IMR-90 (cell line): ENCODE data around the gene FRY. TPM values are rescaled to one million over a fixed set of nuclear protein-coding genes. Genes with fewer than 3 reads are reported as not detected.

Experiments used
- ATAC-seq: fragments of 200-7000 bp; cut with Tn5 transposase; 2 replicates; pipeline ENCODE4 v1.9.1; 2020; ENCODE audit warnings: low read depth, mild to moderate bottlenecking, moderate library complexity
- BruUV-seq: library from RNA; stranded (reverse); fragments of 400-500 nt; replicated peaks from 2 replicates; lab custom pipeline; 2021; lab: Mats Ljungman, UMichigan
- CTCF ChIA-PET: fragments of 300-600 bp; formaldehyde crosslinking; extraction: SDS; loops from one replicate; lab custom pipeline; 2021; ENCODE audit warnings: antibody characterized with exemption; lab: Yijun Ruan, JAX
- POLR2A ChIA-PET: fragments of 300-600 bp; sonication (Branson Sonifier 250); formaldehyde crosslinking; loops from one replicate; lab custom pipeline; 2022; ENCODE audit warnings: antibody characterized with exemption; ENCODE audit not compliant: unreplicated experiment; lab: Charles Lee
- DNase-seq: peaks from one replicate; pipeline ENCODE4 v3.0.0; 2013
- H2AFZ ChIP-seq: replicated peaks from 2 replicates; pipeline ENCODE3; 2013; ENCODE audit warnings: low read length, mild to moderate bottlenecking; ENCODE audit not compliant: poor library complexity
- H2AK5ac ChIP-seq: 2 replicates; pipeline ENCODE4 v1.6.1; 2013; ENCODE audit warnings: low read depth, low read length, inconsistent platforms
- H2AK9ac ChIP-seq: replicated peaks from 2 replicates; pipeline ENCODE3; 2013; ENCODE audit warnings: mild to moderate bottlenecking, low read depth, low read length, moderate library complexity; ENCODE audit not compliant: poor library complexity
- H2BK120ac ChIP-seq: 2 replicates; pipeline ENCODE4 v1.6.1; 2013; ENCODE audit warnings: low read depth, low read length, inconsistent platforms
- H2BK15ac ChIP-seq: 3 replicates; pipeline ENCODE4 v1.6.1; 2013; ENCODE audit warnings: low read depth, low read length, inconsistent platforms
- H2BK20ac ChIP-seq: 2 replicates; pipeline ENCODE4 v1.6.1; 2013; ENCODE audit warnings: low read depth, mild to moderate bottlenecking, inconsistent platforms, low read length, moderate library complexity
- H2BK5ac ChIP-seq: 2 replicates; pipeline ENCODE4 v1.6.1; 2013; ENCODE audit warnings: mild to moderate bottlenecking, low read depth, low read length, inconsistent platforms; ENCODE audit not compliant: poor library complexity, severe bottlenecking
- H3K14ac ChIP-seq: replicated peaks from 2 replicates; pipeline ENCODE4 v1.6.1; 2013; ENCODE audit warnings: low read depth, low read length, inconsistent platforms
- H3K18ac ChIP-seq: 2 replicates; pipeline ENCODE4 v1.6.1; 2013; ENCODE audit warnings: low read depth, low read length, control low read depth
- H3K23ac ChIP-seq: 2 replicates; pipeline ENCODE4 v1.6.1; 2013; ENCODE audit warnings: low read depth, low read length, inconsistent platforms
- H3K27ac ChIP-seq: 2 replicates; pipeline ENCODE4 v1.5.1; 2013; ENCODE audit warnings: mild to moderate bottlenecking, control low read depth, low read length; ENCODE audit not compliant: insufficient read depth
- H3K27me3 ChIP-seq: 2 replicates; pipeline ENCODE4 v1.6.1; 2013; ENCODE audit warnings: low read length; ENCODE audit not compliant: control insufficient read depth, insufficient read depth
- H3K36me3 ChIP-seq: 2 replicates; pipeline ENCODE4 v1.6.1; 2013; ENCODE audit warnings: low read length, mixed read lengths; ENCODE audit not compliant: control insufficient read depth, insufficient read depth
- H3K4ac ChIP-seq: 2 replicates; pipeline ENCODE4 v1.6.1; 2013; ENCODE audit warnings: low read depth, low read length, inconsistent platforms
- H3K4me1 ChIP-seq: 2 replicates; pipeline ENCODE4 v1.6.1; 2013; ENCODE audit warnings: low read length, mixed read lengths; ENCODE audit not compliant: control insufficient read depth, insufficient read depth
- H3K4me2 ChIP-seq: 2 replicates; pipeline ENCODE4 v1.6.1; 2013; ENCODE audit warnings: low read depth, mild to moderate bottlenecking, control low read depth, low read length, moderate library complexity
- H3K4me3 ChIP-seq: 2 replicates; pipeline ENCODE4 v1.5.1; 2013; ENCODE audit warnings: low read depth, mild to moderate bottlenecking, control low read depth, low read length, moderate library complexity; ENCODE audit not compliant: insufficient read depth
- H3K56ac ChIP-seq: 2 replicates; pipeline ENCODE4 v1.6.1; 2013; ENCODE audit warnings: low read length, inconsistent platforms; ENCODE audit not compliant: insufficient read depth; ENCODE audit errors: extremely low read depth
- H3K79me1 ChIP-seq, 2 experiments: 2 replicates each; pipeline ENCODE4 v1.6.1; 2013; ENCODE audit warnings: low read length in 2 of 2, inconsistent platforms in 1 of 2, low read depth in 1 of 2
- H3K9ac ChIP-seq: 2 replicates; pipeline ENCODE4 v1.6.1; 2013; ENCODE audit warnings: low read depth, low read length, control low read depth
- H3K9me1 ChIP-seq: 2 replicates; pipeline ENCODE4 v1.6.1; 2013; ENCODE audit warnings: low read length, inconsistent platforms; ENCODE audit not compliant: insufficient read depth
- H3K9me3 ChIP-seq: 2 replicates; pipeline ENCODE4 v1.6.1; 2013; ENCODE audit warnings: low read length; ENCODE audit not compliant: control insufficient read depth, insufficient read depth
- H4K20me1 ChIP-seq: 2 replicates; pipeline ENCODE4 v1.6.1; 2013; ENCODE audit warnings: low read length, inconsistent platforms; ENCODE audit not compliant: insufficient read depth
- H4K5ac ChIP-seq: 2 replicates; pipeline ENCODE4 v1.6.1; 2013; ENCODE audit warnings: mild to moderate bottlenecking, low read depth, low read length, control low read depth
- H4K8ac ChIP-seq, 2 experiments: 2 replicates each; pipeline ENCODE4 v1.6.1; 2013; ENCODE audit warnings: low read depth in 2 of 2, low read length in 2 of 2, control low read depth in 1 of 2, inconsistent platforms in 1 of 2
- H4K91ac ChIP-seq: 2 replicates; pipeline ENCODE4 v1.6.1; 2013; ENCODE audit warnings: low read depth, low read length, inconsistent platforms; ENCODE audit not compliant: insufficient read depth
- CHD1 ChIP-seq: IDR thresholded peaks from 2 replicates; pipeline ENCODE4 v1.6.1; 2012; ENCODE audit warnings: low read depth, low read length, improper control_type of control experiment
- FOS ChIP-seq: fragments of 150-350 bp; IDR thresholded peaks from 2 replicates; pipeline ENCODE4 v1.6.1; 2016; ENCODE audit warnings: low read depth, low read length
- MAFK ChIP-seq: IDR thresholded peaks from 2 replicates; pipeline ENCODE4 v1.6.1; 2012; ENCODE audit warnings: low read depth, low read length, improper control_type of control experiment
- MXI1 ChIP-seq: IDR thresholded peaks from 2 replicates; pipeline ENCODE4 v1.6.1; 2012; ENCODE audit warnings: low read depth, mild to moderate bottlenecking, low read length, moderate library complexity, borderline replicate concordance
- RAD21 ChIP-seq: IDR thresholded peaks from 2 replicates; pipeline ENCODE4 v1.6.1; 2012; ENCODE audit warnings: low read length, improper control_type of control experiment
- dilution Hi-C: fragments of 300-500 bp; cut with HindIII; formaldehyde crosslinking; loops from one replicate; pipeline ENCODE4 v1.14.3; 2018; ENCODE audit warnings: low sequenced_read_pairs; ENCODE audit not compliant: unreplicated experiment
- in situ Hi-C: fragments of 300-500 bp; cut with MboI; formaldehyde crosslinking; loops from 3 replicates; pipeline ENCODE4 v1.14.3; 2019; ENCODE audit warnings: low sequenced_read_pairs, inconsistent platforms, mixed read lengths
- intact Hi-C: fragments of 100-400 bp; cut with micrococcal nuclease; formaldehyde crosslinking; loops from 2 replicates; pipeline ENCODE4 v1.10.0; 2022
- polyA plus RNA-seq, 3 experiments: library from polyadenylated mRNA; depleted of rRNA; stranded (reverse); fragments of >200 nt; gene quantifications; 2 replicates each; pipeline ENCODE4 v1.2.3, GENCODE V29; 2012; ENCODE audit warnings: low replicate concordance in 1 of 3
- total RNA-seq: library from RNA; depleted of rRNA; stranded (reverse); fragments of >200 nt; gene quantifications from 2 replicates; pipeline ENCODE4 v1.2.3, GENCODE V29; 2012
- TF ChIP-seq, protein P1 (sequence below): fragments of 150-350 bp; IDR thresholded peaks from 2 replicates; pipeline ENCODE4 v1.6.1; 2017; ENCODE audit warnings: mild to moderate bottlenecking, antibody characterized with exemption, low read length, low read depth
- TF ChIP-seq, protein P2 (sequence below): conservative IDR thresholded peaks from 2 replicates; pipeline ENCODE4 v1.5.1; 2012; ENCODE audit warnings: mild to moderate bottlenecking, low read depth, low read length, improper control_type of control experiment
- TF ChIP-seq, protein P3 (sequence below): fragments of 150-350 bp; IDR thresholded peaks from 2 replicates; pipeline ENCODE4 v1.6.1; 2016; ENCODE audit warnings: low read depth, mild to moderate bottlenecking, low read length, moderate library complexity, borderline replicate concordance

The FRY gene
- total and polyA plus RNA-seq, 2 of the 4 experiments (the other 2 are of a cell fraction) = 3.0 to 4.8 TPM

DNA sequence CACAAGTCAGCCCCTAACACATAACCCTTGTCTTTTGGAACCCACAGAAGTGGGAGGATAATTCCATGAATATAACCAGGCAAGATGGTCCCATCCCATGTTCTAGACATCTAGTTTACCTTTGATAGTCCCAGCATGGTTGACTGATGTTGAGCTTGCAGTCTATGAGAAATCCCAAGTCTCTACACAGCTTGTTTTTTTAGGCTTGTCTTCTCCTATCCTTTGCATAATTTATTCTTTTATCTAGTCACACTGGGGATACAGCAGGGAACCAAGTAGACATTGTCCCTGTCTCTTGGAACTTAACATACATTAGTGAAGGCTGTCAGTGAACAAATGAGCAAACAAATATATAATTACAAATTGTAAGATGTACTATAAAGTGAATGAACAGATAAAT lies 19.6 kb upstream of the FRY start:
- Histone ChIP-seq H3K9ac (no peak overlapping the region), H3K27ac (no peak overlapping the region), H2BK5ac (no peak overlapping the region), H3K4me3 (no peak overlapping the region), H3K4ac (no peak overlapping the region), H3K79me1 (no peaks in the 10 kb centered on the region), H3K4me1 (0 out of 2 replicates have a peak, but pooled peaks cover 1% of the 10 kb centered on the region), H2BK120ac (no peak overlapping the region), H3K14ac (no peak overlapping the region), H4K20me1 (no peaks in the 10 kb centered on the region), H3K9me1 (no peaks in the 10 kb centered on the region), H3K27me3 (peaks cover 1% of the 10 kb centered on the region; the same call in 1 of the 2 replicates), H3K4me2 (no peak overlapping the region), H4K8ac (no peak overlapping the region), H4K5ac (no peak overlapping the region), H2AFZ (no peak overlapping the region), H3K23ac (no peak overlapping the region), H3K18ac (no peak overlapping the region), H4K91ac (no peak overlapping the region), H2AK5ac (no peak overlapping the region), H2AK9ac (no peak overlapping the region), H3K56ac (no peak overlapping the region), H2BK15ac (no peak overlapping the region), H3K36me3 (no peaks in the 10 kb centered on the region), H3K9me3 (no peaks in the 10 kb centered on the region), H2BK20ac (no peak overlapping the region)
- ChIA-PET POLR2A (no interaction called here), CTCF (interaction anchor here (1.0 to 1.6 kb wide), 2 partner anchors 10 to 102 kb away, joined by 3 read pairs; no protein-coding TSS in a partner anchor)
- in situ Hi-C loops (no loop called here), intact Hi-C loops (no loop called here), dilution Hi-C loops (no loop called here)
- ATAC-seq (no peak), DNase-seq (no peak)
- no TSS peak for BruUV-seq
- TF ChIP-seq, protein P1, sequence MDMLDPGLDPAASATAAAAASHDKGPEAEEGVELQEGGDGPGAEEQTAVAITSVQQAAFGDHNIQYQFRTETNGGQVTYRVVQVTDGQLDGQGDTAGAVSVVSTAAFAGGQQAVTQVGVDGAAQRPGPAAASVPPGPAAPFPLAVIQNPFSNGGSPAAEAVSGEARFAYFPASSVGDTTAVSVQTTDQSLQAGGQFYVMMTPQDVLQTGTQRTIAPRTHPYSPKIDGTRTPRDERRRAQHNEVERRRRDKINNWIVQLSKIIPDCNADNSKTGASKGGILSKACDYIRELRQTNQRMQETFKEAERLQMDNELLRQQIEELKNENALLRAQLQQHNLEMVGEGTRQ = no peak
- no peak for TF ChIP-seq FOS
- no peak for TF ChIP-seq RAD21
- no peak for TF ChIP-seq MXI1
- TF ChIP-seq, protein P2, sequence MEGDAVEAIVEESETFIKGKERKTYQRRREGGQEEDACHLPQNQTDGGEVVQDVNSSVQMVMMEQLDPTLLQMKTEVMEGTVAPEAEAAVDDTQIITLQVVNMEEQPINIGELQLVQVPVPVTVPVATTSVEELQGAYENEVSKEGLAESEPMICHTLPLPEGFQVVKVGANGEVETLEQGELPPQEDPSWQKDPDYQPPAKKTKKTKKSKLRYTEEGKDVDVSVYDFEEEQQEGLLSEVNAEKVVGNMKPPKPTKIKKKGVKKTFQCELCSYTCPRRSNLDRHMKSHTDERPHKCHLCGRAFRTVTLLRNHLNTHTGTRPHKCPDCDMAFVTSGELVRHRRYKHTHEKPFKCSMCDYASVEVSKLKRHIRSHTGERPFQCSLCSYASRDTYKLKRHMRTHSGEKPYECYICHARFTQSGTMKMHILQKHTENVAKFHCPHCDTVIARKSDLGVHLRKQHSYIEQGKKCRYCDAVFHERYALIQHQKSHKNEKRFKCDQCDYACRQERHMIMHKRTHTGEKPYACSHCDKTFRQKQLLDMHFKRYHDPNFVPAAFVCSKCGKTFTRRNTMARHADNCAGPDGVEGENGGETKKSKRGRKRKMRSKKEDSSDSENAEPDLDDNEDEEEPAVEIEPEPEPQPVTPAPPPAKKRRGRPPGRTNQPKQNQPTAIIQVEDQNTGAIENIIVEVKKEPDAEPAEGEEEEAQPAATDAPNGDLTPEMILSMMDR = no peak
- no peak for TF ChIP-seq MAFK
- no peak for TF ChIP-seq CHD1
- TF ChIP-seq, protein P3, sequence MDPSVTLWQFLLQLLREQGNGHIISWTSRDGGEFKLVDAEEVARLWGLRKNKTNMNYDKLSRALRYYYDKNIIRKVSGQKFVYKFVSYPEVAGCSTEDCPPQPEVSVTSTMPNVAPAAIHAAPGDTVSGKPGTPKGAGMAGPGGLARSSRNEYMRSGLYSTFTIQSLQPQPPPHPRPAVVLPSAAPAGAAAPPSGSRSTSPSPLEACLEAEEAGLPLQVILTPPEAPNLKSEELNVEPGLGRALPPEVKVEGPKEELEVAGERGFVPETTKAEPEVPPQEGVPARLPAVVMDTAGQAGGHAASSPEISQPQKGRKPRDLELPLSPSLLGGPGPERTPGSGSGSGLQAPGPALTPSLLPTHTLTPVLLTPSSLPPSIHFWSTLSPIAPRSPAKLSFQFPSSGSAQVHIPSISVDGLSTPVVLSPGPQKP = no peak
